Measurements from ENCODE around the gene ASB16.

The ASB16 gene

GRCh38 chr17:44190481-44190880 lies 20.0 kb downstream of the ASB16 start:
- no peak for DNase-seq

GRCh38 chr17:44191369-44191768 lies 20.9 kb downstream of the ASB16 start:
- DNase-seq, result no peak

- DNase-seq, result no peak
Measured at GRCh38 chr17:44191941-44192496, 21.5 kb downstream of the ASB16 start.

GRCh38 chr17:44192750-44193149 lies 22.2 kb downstream of the ASB16 start:
- DNase-seq, result no peak

- no peak for DNase-seq
Measured at GRCh38 chr17:44193326-44194084, 23.0 kb downstream of the ASB16 start.

GRCh38 chr17:44197107-44197506 lies 26.6 kb downstream of the ASB16 start:
- no peak for DNase-seq

- no peak for DNase-seq
Measured at GRCh38 chr17:44197980-44198720, 27.6 kb downstream of the ASB16 start.

- peak; percentile 49 for DNase-seq
Measured at GRCh38 chr17:44198721-44199552, 28.4 kb downstream of the ASB16 start.

GRCh38 chr17:44199553-44200477 lies 29.3 kb downstream of the ASB16 start, which contains the start of gene ATXN7L3:
Gene ATXN7L3 (minus strand): TSS chr17:44199884. CDS start chr17:44198070, 1,814 bp downstream.
- peak; percentile 99 for DNase-seq

GRCh38 chr17:44200478-44201155 lies 30.1 kb downstream of the ASB16 start:
- no peak for DNase-seq

- DNase-seq, result no peak
Measured at GRCh38 chr17:44202756-44203155, 32.3 kb downstream of the ASB16 start.

GRCh38 chr17:44203731-44204440 lies 33.4 kb downstream of the ASB16 start:
- DNase-seq, result no peak

GRCh38 chr17:44204441-44204882 lies 34.0 kb downstream of the ASB16 start:
- DNase-seq, result no peak

- no peak for DNase-seq
Measured at GRCh38 chr17:44205962-44206824, 35.7 kb downstream of the ASB16 start.

GRCh38 chr17:44206825-44207155 lies 36.3 kb downstream of the ASB16 start:
- no peak for DNase-seq

- no peak for DNase-seq
Measured at GRCh38 chr17:44207319-44207718, 36.8 kb downstream of the ASB16 start.

GRCh38 chr17:44207743-44208142 lies 37.2 kb downstream of the ASB16 start:
- no peak for DNase-seq

GRCh38 chr17:44209786-44210341 lies 39.4 kb downstream of the ASB16 start:
- no peak for DNase-seq

Data from T-helper 9 cell (primary cell).